ENCODE results near the gene MELK.
"Not testable (repeated sequence)": the region's sequence is repeated elsewhere in the genome, so short reads cannot be mapped to it uniquely, and the experiment has no call there.

MELK gene

DNA sequence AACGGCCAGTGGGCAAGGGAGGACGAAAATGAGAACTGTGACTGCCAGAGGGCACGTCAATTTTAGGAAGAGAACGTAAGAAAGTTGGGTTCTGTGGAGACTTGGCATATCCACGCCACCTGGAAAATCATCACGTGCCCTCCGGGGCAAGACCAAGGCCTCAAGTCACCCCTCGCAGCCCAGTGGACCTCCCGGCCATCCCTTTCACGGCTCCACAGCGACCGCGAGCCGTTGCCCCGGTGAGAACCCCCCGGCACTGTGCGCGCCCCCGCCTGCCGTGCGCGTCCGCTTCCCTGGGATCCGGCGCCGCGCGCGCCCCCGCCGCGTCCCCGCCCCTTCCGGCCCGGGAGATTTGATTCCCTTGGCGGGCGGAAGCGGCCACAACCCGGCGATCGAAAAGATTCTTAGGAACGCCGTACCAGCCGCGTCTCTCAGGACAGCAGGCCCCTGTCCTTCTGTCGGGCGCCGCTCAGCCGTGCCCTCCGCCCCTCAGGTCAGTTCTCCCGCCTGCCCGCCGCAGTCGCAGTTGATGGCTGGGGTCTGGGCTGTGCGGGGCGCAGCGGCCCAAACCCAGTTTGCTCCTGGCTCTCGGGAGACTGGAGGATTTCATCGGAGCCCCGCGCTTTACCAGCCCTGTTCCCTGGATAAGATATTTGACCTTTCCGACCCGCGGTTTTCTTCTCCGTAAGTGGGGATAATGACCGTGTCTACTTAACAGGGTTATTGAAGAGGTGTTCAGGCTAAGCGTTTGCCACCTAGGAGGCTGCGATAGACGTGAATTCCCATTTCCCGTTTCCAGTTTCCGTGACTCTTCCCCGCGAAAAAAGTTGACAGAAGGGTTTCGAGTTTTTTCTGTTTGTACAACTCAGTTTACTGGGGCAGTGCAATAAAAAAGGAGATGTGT is at the start of gene MELK:
MELK (plus strand) TSS at position 381 of the 904 bp plus-strand sequence. CDS start 8,787 bp downstream, outside the sequence.
- peak; percentile 6 for DNase-seq

DNA sequence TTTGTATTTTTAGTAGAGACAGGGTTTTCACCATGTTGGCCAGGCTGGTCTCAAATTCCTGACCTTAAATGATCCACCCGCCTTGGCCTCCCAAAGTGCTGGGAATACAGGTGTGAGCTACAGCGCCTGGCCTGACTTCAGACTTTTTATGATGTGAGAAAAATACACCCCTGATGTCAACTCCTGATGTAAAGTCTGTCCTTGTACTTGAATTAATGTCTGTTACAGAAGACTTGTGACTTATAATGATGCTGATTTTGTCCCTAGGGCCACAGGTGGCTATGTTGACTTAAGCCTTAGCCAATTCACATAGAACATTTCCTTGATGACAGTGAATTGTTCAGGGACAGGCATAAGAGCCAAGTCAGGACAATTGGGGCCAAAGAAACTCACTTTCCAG is 42.5 kb upstream of the MELK start:
- no peak for DNase-seq

DNA sequence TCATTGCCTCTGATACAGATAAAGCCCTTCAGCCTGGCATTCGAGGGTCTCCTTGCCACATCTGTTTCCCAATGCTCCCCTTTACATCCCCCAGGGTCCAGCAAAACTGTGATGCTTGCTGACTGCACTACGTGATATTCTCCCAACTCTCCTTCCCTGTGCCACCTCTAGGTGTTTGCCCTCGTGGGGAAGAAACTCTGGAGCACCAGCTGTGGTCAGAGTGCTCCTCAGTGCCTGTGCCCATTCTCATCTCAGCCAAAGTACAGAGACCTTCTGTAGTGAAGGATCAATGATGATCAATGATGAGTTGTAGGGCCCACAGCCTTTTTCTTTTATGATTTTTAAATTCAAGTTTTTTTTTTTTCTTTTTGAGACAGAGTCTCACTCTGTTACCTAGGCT is 40.3 kb upstream of the MELK start:
- no peak for DNase-seq

DNA sequence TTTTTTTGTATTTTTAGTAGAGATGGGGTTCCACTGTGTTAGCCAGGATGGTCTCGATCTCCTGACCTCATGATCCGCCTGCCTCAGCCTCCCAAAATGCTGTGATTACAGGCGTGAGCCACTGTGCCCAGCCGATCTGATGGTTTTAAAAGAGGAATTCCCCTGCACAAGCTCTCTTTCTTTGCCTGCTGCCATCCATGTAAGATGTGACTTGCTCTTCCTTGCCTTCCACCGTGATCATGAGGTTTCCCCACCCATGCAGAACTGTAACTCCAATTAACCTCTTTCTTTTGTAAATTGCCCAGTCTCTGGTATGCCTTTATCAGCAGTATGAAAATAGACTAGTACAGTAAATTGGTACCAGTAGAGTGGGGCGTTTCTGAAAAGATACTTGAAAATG is 39.0 kb upstream of the MELK start:
- not testable (repeated sequence) for DNase-seq

DNA sequence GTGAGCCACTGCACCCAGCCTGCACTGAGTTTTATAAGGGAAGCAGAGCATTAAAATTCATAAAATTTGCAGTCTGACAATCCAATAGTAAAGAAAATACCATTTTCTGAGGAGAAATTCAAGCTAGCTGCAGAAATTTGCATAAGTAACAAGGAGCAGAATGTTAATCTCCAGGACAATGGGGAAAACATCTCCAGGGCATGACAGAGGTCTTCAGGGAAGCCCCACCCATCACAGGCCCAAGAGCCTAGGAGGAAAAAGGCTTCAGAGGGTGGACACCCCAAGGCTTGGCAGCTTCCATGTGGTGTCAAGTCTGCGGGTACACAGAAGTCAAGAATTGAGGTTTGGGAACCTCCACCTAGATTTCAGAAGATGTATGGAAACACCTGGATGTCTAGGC is 37.6 kb upstream of the MELK start:
- DNase-seq, result no peak

DNA sequence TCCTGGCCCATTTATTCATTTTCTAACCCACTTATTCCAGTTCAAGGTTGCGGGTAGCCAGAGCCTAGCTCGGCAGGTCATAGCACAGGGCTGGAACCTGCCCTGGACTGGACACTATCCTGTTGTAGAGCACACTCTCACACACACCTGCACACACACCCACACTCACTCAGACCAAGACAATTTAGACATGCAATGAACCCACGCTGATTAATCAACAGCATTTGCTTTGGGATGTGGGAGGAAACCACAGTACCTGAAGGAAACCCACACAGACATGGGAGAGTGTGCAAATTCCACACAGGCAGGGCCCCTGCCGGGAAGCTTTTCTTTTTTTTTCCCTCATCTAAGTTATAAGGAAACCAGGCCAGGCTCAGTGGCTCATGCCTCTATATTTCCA is 34.8 kb upstream of the MELK start:
- no peak for DNase-seq

DNA sequence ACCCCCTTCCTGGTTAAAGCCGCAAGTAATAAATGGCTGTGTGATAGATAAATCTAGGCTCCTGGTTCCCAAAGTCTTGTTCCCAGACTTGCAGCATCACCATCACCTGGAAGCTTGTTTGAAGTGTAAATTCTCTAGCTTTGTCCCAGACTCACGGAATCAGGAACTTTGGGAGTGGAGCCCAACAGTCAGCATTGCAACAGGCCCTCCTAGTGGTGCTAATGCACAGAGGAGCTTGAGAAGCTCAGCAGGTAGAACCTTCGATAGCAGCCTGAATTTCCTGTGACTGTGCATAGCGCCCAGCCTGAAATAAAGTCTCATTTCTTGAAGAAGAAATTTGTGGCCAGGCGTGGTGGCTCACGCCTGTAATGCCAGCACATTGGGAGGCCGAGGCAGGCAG is 30.3 kb upstream of the MELK start:
- DNase-seq, result no peak

DNA sequence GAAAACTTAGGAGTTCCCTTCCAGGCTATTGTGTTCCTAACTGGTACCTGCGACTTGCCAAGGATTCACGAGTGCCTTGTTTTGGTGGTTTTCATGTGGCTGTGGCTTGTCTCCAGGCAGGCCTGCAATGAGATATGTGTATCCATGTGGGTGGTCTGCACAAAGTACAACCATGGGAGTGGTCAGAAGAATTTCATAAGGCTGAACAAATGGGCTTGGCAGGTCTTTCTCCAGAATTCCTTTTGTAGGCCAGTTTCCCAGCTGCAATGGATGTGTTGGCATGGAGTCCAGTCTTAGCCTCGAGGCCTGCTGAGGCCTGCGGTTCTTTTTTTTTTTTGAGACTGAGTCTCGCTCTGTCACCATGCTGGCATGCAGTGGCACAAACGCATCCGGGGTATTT is 28.8 kb upstream of the MELK start:
- DNase-seq, result no peak

DNA sequence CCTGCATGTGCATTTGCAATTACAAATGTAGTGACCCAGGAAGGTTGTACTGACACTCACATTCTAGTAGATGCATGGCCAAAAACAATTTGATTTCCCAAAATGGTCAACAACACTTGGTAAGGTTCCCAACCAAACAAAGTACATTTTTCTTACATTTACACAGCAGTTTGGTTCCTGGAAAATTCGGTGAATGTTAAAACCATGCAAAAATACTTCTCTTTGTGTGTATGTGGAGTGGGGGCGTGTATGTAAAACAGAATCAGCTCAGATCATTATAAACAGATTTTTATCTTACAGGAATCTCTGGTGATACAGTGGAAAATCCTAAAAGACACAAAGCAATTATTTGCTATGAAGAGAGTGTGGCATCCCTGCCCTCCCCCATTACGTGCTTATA is 25.1 kb upstream of the MELK start:
- DNase-seq, result no peak

DNA sequence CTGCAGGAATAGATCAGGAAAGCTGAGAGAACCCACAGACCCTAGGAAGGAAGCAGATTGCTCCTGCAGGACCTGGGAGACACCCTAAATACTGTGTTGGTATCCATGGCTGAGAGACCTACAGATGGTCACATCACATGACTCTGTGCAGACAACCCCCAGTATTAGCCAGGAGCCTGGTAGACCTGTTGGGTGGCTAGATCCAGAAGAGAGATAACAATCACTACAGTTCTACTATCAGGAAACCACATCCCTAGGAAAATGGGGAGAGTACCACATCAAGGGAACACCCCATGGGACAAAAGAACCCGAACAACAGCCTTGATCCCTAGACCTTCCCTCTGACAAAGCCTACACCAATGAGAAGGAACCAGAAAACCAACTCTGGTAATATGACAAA is 24.2 kb upstream of the MELK start:
- DNase-seq, result no peak

DNA sequence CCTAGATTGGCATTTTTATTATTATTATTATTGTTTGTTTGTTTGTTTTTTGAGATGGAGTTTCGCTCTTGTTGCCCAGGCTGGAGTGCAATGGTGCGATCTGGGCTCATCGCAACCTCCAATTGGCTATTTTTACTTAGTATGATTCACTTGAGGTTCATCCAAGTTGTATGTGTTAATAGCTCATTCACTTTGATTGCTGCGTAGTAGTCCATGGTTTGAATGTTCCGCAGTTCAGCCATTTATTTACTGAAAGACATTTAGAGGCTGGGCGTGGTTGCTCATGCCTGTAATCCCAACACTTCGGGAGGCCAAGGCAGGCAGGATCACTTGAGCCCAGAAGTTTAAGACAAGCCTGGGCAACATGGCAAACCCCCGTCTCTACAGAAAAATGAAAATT is 22.6 kb upstream of the MELK start:
- DNase-seq, result no peak

DNA sequence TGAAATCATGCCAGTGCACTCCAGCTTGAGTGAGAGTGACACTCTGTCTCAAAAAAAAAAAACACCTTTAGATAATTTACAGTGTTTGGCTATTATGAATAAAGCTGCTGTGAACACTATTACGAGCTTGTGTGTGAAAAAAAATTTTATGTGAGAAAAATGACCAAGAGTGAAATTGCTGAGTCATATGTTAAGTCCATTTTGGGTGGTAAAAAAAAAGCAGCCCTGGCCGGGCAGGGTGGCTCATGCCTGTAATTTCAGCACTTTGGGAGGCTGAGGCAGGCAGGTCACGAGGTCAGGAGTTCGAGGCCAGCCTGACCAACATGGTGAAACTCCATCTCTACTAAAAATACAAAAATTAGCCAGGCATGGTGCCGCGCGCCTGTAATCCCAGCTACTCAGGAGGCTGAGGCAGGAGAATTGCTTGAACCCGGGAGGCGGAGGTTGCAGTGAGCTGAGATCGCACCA is 22.0 kb upstream of the MELK start:
- DNase-seq, result not testable (repeated sequence)

DNA sequence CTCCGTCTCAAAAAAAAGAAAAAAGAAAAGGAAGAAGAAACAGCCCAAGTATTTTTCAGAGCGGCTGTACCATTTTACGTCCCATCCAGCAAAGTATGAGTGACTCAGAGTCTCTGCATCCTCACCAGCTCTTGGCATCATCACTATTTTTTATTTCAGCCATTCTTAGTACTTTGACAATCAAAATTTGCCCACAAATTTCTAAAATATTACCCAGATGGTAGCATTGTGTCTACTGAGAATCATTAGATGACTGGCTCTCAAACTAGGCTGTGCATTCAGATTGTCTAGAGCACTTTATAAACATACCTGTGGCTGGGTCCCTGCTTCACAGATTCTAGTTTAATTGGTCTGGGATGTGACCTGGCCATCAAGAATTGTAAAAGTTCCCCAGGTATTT is 21.6 kb upstream of the MELK start:
- DNase-seq, result no peak

DNA sequence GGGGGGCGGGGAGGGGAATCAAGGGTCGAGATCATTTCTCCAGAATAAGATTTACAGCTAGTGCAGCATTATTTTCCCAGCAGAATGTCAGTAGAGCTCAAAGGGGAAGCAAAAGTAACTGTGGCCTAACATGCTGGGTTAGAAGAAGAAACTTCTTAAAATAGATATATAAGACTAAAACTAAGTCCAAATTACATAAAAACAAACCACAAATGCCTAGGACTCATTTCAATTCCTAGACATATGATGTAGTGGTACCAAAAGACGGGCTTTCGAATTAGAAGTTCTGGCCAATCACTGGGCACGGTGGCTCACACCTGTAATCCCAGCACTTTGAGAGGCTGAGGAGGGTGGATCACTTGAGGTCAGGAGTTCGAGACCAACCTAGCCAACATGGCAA is 20.8 kb upstream of the MELK start:
- DNase-seq, result no peak

DNA sequence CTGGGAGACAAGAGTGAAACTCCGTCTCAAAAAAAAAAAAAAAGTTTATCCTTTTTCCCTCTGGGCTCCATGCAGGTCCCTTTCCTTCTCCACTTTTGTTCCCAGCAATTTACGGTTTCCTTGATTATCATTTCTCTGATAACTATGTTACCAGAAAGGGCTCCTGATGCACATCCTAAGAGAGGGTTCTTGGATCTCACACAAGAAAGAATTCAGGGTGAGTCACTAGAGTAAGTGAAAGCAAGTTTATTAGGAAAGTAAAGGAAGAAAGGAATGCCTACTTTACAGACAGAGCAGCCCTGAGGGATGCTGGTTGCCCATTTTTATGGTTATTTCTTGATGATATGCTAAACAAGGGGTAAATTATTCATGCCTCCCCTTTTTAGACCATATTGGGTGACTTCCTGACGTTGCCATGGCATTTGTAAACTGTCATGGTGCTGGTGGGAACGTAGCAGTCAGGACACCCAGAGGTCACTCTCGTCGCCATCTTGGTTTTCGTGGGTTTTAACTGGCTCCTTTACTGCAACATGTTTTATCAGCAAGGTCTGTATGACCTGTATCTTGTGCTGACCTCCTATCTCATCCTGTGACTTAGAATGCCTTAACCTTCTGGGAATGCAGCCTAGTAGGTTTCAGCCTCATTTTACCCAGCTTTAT is 13.5 kb upstream of the MELK start:
- no peak for DNase-seq

DNA sequence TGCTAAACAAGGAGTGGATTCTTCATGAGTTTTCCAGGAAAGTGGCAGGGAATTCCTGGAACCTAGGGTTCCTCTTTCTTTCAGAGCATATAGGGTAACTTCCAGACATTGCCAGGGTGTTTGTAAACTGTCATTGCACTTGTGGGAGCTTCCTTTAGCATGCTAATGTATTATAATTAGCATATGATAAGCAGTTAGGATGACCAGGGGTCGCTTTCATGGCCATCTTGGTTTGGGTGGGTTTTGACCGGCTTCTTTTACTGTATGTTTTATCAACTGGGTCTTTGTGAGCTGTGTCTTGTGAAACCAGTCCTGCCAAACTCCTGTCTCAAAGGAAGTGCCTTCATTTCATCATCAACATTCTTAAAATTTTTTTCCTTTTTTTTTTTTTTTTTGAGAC is 11.9 kb upstream of the MELK start:
- no peak for DNase-seq

DNA sequence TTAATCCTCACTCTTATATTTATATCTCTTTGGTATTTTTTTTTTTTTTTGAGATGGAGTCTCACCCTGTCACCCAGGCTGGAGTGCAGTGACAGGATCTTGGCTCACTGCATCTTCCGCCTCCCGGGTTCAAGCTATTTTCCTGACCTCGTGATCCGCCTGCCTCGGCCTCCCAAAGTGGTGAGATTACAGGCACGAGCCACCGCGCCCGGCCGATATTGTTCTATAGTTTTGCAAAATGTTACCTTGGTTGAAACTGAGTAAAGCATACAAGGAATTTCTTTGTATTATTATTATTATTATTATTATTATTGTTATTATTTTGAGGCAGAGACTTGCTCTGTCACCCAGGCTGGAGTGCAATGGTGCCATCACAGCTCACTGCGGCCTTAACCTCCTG is 9.9 kb upstream of the MELK start:
- DNase-seq, result not testable (repeated sequence)

DNA sequence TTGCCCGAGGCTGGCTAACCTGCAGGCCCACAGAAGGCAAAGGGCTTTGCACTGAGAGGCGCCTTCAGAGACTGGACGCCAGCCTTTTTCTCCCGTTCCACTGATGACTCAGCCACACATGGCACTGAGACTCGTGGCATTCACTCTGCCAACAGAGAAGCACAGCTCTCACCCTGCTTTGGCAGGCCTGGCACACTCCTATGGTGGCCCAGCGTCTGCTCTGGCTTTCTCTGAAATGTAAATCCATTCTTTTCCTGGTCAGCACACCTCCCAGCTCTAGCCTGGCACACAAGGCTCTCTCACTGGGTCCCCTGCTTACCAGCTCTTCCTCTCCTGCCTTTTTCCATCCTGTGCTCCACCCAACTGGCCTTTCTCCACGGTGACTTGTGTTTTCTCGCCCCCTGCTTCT is 5.9 kb upstream of the MELK start:
- no peak for DNase-seq

DNA sequence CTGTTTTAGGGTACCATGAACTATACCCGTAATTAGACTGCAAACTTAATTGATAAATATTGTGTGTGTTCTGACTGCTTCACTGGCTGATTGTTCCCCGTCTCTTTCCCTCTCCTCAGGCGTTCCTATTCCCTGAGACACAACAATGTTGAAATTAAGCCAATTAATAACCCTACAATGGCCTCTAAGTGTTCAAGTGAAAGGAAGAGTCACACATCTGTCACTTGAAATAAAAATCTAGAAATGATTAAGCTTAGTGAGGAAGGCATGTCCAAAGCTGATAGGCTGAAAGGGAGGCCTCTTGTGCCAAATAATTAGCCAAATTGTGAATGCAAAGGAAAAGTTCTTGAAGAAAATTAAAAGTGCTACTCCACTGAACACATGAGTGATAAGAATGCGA is 4.0 kb upstream of the MELK start:
- not testable (repeated sequence) for DNase-seq

DNA sequence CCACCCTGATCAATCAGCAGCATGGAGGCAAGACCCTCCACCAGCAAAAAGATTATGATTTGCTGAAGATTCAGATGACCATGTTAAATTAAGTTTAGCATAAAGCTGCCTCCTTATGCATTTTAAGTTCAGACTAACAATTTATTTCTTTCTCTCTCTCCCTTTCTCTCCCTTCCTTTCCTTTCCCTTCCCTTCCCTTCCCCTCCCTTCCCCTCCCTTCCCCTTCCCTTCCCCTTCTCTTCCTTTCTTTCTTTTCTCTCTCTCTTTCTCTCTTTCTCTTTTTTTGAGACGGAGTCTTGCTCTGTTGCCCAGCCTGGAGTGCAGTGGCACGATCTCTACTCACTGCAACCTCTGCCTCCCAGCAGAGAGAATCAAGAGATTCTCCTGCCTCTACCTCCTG is 1.4 kb upstream of the MELK start:
- no peak for DNase-seq

DNA sequence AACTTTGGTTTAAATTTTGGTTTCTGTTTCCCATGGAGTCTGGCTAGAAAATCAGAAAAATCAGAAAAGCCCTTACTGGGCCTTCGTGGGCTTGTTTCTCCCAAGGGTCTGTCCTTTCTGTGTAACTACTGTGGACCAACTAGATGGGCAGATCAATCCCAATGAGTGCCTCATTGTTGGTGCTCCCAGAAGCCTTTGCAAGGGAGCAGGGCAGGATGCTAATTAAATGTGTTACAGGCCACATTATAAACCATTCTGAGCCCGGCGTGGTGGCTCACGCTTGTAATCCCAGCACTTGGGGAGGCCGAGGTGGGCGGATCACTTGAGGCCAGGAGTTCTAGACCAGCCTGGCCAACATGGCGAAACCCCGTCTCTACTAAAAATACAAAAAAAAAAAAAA is 1.4 kb downstream of the MELK start:
- DNase-seq, result not testable (repeated sequence)

DNA sequence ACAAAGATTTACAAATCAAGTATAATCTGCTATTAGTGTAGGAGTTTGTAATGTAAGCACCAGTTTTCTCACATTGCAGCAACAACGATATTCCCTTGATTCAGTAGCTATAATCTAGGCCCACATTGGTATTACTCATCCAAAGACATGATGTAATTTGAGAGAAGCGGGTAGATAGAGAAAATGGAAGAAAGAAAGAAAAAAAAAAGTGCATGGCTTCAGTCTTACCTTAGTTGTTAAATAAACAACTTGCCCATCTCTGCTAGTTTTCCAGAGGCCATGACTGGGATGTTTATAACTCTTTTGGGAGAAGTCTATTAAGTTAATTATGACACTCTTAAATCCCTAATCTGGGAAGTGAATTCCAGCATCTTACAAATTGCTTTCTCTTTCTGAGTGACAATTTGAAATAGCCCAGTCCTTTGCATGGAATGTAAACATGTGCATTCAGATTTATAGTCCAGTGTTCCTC is 2.8 kb downstream of the MELK start:
- no peak for DNase-seq

DNA sequence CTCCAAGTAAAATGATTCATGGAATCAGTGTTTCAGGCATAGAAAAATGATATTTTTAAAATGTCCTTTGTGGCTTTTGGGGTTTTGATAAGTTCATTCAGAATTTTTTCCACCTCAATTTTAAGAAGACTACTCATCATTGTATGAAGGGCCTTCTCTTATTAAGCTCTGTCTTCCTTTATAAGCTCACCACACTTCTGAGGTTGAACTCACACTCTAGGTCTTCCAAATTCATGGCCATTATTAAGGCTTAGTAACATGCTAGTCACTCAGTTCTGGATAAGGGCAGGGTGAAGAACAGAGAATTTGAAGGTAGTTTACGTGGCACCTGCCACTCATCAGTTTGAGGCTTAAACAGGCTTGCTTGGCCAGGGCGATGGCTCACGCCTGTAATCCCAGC is 4.2 kb downstream of the MELK start:
- no peak for DNase-seq

All from SHP77 treated with DMSO at 0.1 percent for 48 hours (cell line).